HepG2 (cell line): ENCODE measurements around the gene TMEM74B. TPM values are rescaled to one million over a fixed set of nuclear protein-coding genes. Genes with fewer than 3 reads are reported as not detected.

Experiments
- ESRRA ChIP-seq: sonication (generic); formaldehyde crosslinking; IDR thresholded peaks from 2 replicates; pipeline ENCODE4 v1.5.1; 2020; ENCODE audit warnings: mild to moderate bottlenecking, low read depth, missing genetic modification reagents
- EZH2 ChIP-seq: conservative IDR thresholded peaks from 2 replicates; pipeline ENCODE4 v1.6.1; 2012; ENCODE audit warnings: mild to moderate bottlenecking, low read depth, low read length, moderate library complexity
- HIC2 ChIP-seq: sonication (generic); formaldehyde crosslinking; IDR thresholded peaks from 2 replicates; pipeline ENCODE4 v1.9.0; 2022; ENCODE audit warnings: low read depth, missing genetic modification reagents
- IRF2 ChIP-seq: IDR thresholded peaks from 2 replicates; pipeline ENCODE4 v1.6.1; 2018; ENCODE audit warnings: missing genetic modification reagents, missing compliant biosample characterization
- KLF13 ChIP-seq: sonication (generic); formaldehyde crosslinking; IDR thresholded peaks from 2 replicates; pipeline ENCODE4 v1.4.0; 2020; ENCODE audit warnings: mild to moderate bottlenecking, missing genetic modification reagents
- KLF15 ChIP-seq: sonication (generic); formaldehyde crosslinking; IDR thresholded peaks from 2 replicates; pipeline ENCODE4 v1.8.1; 2023; ENCODE audit warnings: borderline replicate concordance, mild to moderate bottlenecking, inconsistent platforms, missing genetic modification reagents, mixed read lengths
- MAF1 ChIP-seq: sonication (generic); formaldehyde crosslinking; IDR thresholded peaks from 2 replicates; pipeline ENCODE4 v1.5.0; 2020; ENCODE audit warnings: missing genetic modification reagents, borderline replicate concordance
- MED8 ChIP-seq: sonication (generic); formaldehyde crosslinking; IDR thresholded peaks from 2 replicates; pipeline ENCODE4 v1.8.1; 2023; ENCODE audit warnings: mild to moderate bottlenecking, missing genetic modification reagents; ENCODE audit not compliant: insufficient replicate concordance
- NONO ChIP-seq, 2 experiments: fragments of 450-650 bp in 1 of 2; sonication (generic) in 1 of 2; formaldehyde crosslinking in 1 of 2; IDR thresholded peaks in 1 of 2; conservative IDR thresholded peaks in 1 of 2; 2 replicates each; pipeline versions ENCODE4 v1.6.1 to v1.8.0; 2017 to 2022; ENCODE audit warnings: mild to moderate bottlenecking in 1 of 2, missing genetic modification reagents in 1 of 2, moderate library complexity in 1 of 2
- NR2F2 ChIP-seq: IDR thresholded peaks from 2 replicates; pipeline ENCODE4 v1.6.1; 2012; ENCODE audit warnings: low read depth, inconsistent platforms, borderline replicate concordance
- POGZ ChIP-seq: sonication (generic); formaldehyde crosslinking; IDR thresholded peaks from 2 replicates; pipeline ENCODE4 v1.4.0; 2020; ENCODE audit warnings: mild to moderate bottlenecking, missing genetic modification reagents
- POLR2AphosphoS2 ChIP-seq: IDR thresholded peaks from 2 replicates; pipeline ENCODE4 v1.6.1; 2011; ENCODE audit warnings: low read depth, low read length, improper control_type of control experiment
- TCF7L2 ChIP-seq: IDR thresholded peaks from 2 replicates; pipeline ENCODE4 v1.6.1; 2011; ENCODE audit warnings: mild to moderate bottlenecking, low read depth, low read length, moderate library complexity
- ZBTB34 ChIP-seq: sonication (generic); formaldehyde crosslinking; IDR thresholded peaks from 2 replicates; pipeline ENCODE4 v1.8.0; 2022; ENCODE audit warnings: mild to moderate bottlenecking, missing genetic modification reagents
- ZFAT ChIP-seq: sonication (generic); formaldehyde crosslinking; conservative IDR thresholded peaks from 2 replicates; pipeline ENCODE4 v1.8.1; 2023; ENCODE audit warnings: missing genetic modification reagents, inconsistent platforms
- ZFY ChIP-seq: sonication (generic); formaldehyde crosslinking; IDR thresholded peaks from 2 replicates; pipeline ENCODE4 v1.4.0; 2020; ENCODE audit warnings: missing genetic modification reagents
- ZNF160 ChIP-seq: sonication (generic); formaldehyde crosslinking; IDR thresholded peaks from 2 replicates; pipeline ENCODE4 v1.8.0; 2022; ENCODE audit warnings: mild to moderate bottlenecking, inconsistent platforms, missing genetic modification reagents
- ZNF232 ChIP-seq: sonication (generic); formaldehyde crosslinking; IDR thresholded peaks from 2 replicates; pipeline ENCODE4 v1.4.0; 2020; ENCODE audit warnings: missing genetic modification reagents, borderline replicate concordance
- ZNF337 ChIP-seq: sonication (generic); formaldehyde crosslinking; IDR thresholded peaks from 2 replicates; pipeline ENCODE4 v1.5.1; 2020; ENCODE audit warnings: missing genetic modification reagents, low read depth, mild to moderate bottlenecking, borderline replicate concordance
- ZNF552 ChIP-seq: sonication (generic); formaldehyde crosslinking; IDR thresholded peaks from 2 replicates; pipeline ENCODE4 v1.9.0; 2022; ENCODE audit warnings: missing genetic modification reagents, mild to moderate bottlenecking, borderline replicate concordance
- ZNF619 ChIP-seq: sonication (generic); formaldehyde crosslinking; IDR thresholded peaks from 2 replicates; pipeline ENCODE4 v1.4.0; 2020; ENCODE audit warnings: mild to moderate bottlenecking, missing genetic modification reagents
- ZNF709 ChIP-seq: sonication (generic); formaldehyde crosslinking; IDR thresholded peaks from 2 replicates; pipeline ENCODE4 v1.5.0; 2020; ENCODE audit warnings: mild to moderate bottlenecking, missing genetic modification reagents
- polyA plus RNA-seq, 8 experiments: library from polyadenylated mRNA; depleted of rRNA in 3 of 8; stranded (reverse) in 7 of 8; unstranded in 1 of 8; fragments of >200 nt; fragmentation: Illumina TruSeq in 4 of 8; extraction: Trizol in 4 of 8; gene quantifications; 2 replicates each; pipeline versions ENCODE4 v1.2.1 to v1.2.3, GENCODE V29; 2011 to 2016; ENCODE audit warnings: low read depth in 4 of 8, missing spikeins in 1 of 8, mixed read lengths in 1 of 8; ENCODE audit not compliant: insufficient read depth in 1 of 8
- total RNA-seq, 5 experiments: library from RNA; depleted of rRNA; stranded (reverse); fragments of >200 nt; fragmentation: Illumina TruSeq; extraction: Trizol; gene quantifications; 2 replicates each; pipeline ENCODE4 v1.2.3, GENCODE V29; 2016; ENCODE audit warnings: low read depth in 1 of 5
- TF ChIP-seq, protein P1 (sequence below): sonication (generic); formaldehyde crosslinking; IDR thresholded peaks from 2 replicates; pipeline ENCODE4 v1.4.0; 2020; ENCODE audit warnings: missing genetic modification reagents
- TF ChIP-seq, protein P2 (sequence below): sonication (generic); formaldehyde crosslinking; IDR thresholded peaks from 2 replicates; pipeline ENCODE4 v1.5.1; 2020; ENCODE audit warnings: mild to moderate bottlenecking, missing genetic modification reagents

Gene TMEM74B
- total and polyA plus RNA-seq, 2 of the 13 experiments (the other 11 are each of a cell fraction or from before 2014, with no cell fraction given), result 4.7 to 18.4 TPM

DNA sequence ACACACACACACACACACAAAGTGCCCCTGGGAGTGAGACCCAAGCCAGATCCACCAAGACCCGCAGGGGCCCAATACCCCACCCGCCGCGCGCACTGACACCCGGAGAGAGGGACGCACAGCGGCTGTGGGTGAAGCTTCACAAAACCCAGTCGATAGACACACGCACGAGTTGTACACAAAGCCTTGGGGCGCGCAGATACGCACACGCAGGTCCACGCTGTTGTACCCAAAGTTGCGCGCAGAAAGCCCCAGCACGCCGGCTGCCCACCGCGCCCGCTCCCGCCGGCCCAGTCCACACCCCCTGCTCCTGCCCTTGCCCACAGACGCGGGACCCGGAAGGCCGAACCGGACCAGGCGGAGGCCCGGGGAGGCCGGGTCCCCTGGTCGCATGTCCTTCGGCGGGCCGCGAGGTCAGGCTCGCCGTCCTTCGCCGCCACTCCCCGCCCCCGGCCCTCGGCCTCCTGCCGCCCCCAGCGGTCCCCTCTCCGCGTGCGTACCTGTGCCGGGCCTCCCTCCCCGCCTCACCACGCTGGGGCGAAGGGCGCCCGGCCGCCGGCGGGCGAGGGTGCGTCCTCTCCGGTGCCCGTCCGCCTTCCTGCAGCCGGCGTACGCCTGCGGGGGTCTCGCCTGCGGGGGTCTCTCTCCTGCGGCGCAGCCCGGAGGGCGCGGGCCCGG lies at the start of gene TMEM74B (continued):
- TF ChIP-seq ZBTB34, result no peak
- no peak for TF ChIP-seq TCF7L2
- TF ChIP-seq ZNF619 (CRISPR knock-in tag), result no peak
- TF ChIP-seq, protein P1, sequence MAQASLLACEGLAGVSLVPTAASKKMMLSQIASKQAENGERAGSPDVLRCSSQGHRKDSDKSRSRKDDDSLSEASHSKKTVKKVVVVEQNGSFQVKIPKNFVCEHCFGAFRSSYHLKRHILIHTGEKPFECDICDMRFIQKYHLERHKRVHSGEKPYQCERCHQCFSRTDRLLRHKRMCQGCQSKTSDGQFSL, result no peak
- no peak for TF ChIP-seq KLF13 (CRISPR knock-in tag)
- TF ChIP-seq ZNF552 (CRISPR knock-in tag), result no peak
- TF ChIP-seq NR2F2, result no peak
- TF ChIP-seq ZFY (CRISPR knock-in tag), result peak; percentile 85
- no peak for TF ChIP-seq HIC2 (CRISPR knock-in tag)
- TF ChIP-seq, protein P2, sequence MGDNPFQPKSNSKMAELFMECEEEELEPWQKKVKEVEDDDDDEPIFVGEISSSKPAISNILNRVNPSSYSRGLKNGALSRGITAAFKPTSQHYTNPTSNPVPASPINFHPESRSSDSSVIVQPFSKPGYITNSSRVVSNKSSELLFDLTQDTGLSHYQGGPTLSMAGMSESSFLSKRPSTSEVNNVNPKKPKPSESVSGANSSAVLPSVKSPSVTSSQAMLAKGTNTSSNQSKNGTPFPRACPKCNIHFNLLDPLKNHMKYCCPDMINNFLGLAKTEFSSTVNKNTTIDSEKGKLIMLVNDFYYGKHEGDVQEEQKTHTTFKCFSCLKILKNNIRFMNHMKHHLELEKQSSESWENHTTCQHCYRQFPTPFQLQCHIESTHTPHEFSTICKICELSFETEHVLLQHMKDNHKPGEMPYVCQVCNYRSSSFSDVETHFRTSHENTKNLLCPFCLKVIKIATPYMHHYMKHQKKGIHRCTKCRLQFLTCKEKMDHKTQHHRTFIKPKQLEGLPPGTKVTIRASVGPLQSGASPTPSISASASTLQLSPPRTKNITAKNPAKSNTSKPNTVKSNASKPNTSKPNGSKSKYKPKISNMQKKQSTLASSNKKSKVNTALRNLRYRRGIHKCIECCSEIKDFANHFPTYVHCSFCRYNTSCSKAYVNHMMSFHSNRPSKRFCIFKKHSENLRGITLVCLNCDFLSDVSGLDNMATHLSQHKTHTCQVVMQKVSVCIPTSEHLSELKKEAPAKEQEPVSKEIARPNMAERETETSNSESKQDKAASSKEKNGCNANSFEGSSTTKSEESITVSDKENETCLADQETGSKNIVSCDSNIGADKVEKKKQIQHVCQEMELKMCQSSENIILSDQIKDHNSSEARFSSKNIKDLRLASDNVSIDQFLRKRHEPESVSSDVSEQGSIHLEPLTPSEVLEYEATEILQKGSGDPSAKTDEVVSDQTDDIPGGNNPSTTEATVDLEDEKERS (CRISPR knock-in tag), result no peak
- TF ChIP-seq NONO (IDR thresholded peaks at IDR 0.05), result no peak
- TF ChIP-seq NONO (CRISPR knock-in tag; conservative IDR thresholded peaks at IDR 0.05), result no peak
- TF ChIP-seq POLR2AphosphoS2, result no peak
- no peak for TF ChIP-seq ZNF709 (CRISPR knock-in tag)
- TF ChIP-seq EZH2, result no peak
- 0 out of 2 replicates have a peak, but pooled peaks have one; percentile 48 for TF ChIP-seq ZFAT (CRISPR knock-in tag)
- TF ChIP-seq ZNF232 (CRISPR knock-in tag), result peak; percentile 86; the same call in 1 of the 2 replicates
- TF ChIP-seq ESRRA (CRISPR knock-in tag), result peak; percentile 58; the same call in 1 of the 2 replicates
- TF ChIP-seq IRF2, result no peak
- no peak for TF ChIP-seq POGZ (CRISPR knock-in tag)
- TF ChIP-seq MED8, result no peak
- TF ChIP-seq ZNF160 (CRISPR knock-in tag), result peak; percentile 17; the same call in 1 of the 2 replicates
- TF ChIP-seq KLF15 (CRISPR knock-in tag), result no peak
- no peak for TF ChIP-seq MAF1 (CRISPR knock-in tag)
- peak; percentile 31; the same call in 1 of the 2 replicates for TF ChIP-seq ZNF337 (CRISPR knock-in tag)
